Adrenal gland (tissue), 5 donors: ENCODE results near the gene FADS3.

ENCODE experiments used
- POLR2A ChIP-seq, 2 donors: fragments of 450-650 bp; IDR thresholded peaks; one replicate each; pipeline ENCODE4 v1.6.1; 2017; ENCODE audit warnings: antibody characterized with exemption in 2 of 2, mild to moderate bottlenecking in 2 of 2, moderate library complexity in 1 of 2
- TF ChIP-seq, protein P1 (sequence below), 6 experiments: fragments of 450-650 bp in 4 of 6; fragments of 200-600 bp in 2 of 6; sonication (generic) in 1 of 6; IDR thresholded peaks; 1 replicate in 5 of 6; 2 replicates in 1 of 6; pipeline versions ENCODE4 v1.5.1 to v1.8.0; 2016 to 2021; ENCODE audit warnings: antibody characterized with exemption in 6 of 6, mild to moderate bottlenecking in 2 of 6, moderate library complexity in 1 of 6
- donor health status: DM: no; HTN: no; CAD: no.

DNA sequence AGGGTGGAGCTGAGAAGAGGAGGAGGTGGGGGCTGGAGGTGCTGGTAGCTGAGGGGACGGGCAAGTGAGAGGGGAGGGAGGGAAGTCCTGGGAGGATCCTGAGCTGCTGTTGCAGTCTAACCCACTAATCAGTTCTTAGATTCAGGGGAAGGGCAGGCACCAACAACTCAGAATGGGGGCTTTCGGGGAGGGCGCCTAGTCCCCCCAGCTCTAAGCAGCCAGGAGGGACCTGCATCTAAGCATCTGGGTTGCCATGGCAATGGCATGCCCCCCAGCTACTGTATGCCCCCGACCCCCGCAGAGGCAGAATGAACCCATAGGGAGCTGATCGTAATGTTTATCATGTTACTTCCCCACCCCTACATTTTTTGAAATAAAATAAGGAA lies 24.4 kb downstream of the FADS3 start:
- TF ChIP-seq, protein P1, sequence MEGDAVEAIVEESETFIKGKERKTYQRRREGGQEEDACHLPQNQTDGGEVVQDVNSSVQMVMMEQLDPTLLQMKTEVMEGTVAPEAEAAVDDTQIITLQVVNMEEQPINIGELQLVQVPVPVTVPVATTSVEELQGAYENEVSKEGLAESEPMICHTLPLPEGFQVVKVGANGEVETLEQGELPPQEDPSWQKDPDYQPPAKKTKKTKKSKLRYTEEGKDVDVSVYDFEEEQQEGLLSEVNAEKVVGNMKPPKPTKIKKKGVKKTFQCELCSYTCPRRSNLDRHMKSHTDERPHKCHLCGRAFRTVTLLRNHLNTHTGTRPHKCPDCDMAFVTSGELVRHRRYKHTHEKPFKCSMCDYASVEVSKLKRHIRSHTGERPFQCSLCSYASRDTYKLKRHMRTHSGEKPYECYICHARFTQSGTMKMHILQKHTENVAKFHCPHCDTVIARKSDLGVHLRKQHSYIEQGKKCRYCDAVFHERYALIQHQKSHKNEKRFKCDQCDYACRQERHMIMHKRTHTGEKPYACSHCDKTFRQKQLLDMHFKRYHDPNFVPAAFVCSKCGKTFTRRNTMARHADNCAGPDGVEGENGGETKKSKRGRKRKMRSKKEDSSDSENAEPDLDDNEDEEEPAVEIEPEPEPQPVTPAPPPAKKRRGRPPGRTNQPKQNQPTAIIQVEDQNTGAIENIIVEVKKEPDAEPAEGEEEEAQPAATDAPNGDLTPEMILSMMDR (IDR thresholded peaks at IDR 0.05) = no peak
- no peak for TF ChIP-seq POLR2A (IDR thresholded peaks at IDR 0.05)
